Stimulated activated CD4-positive, alpha-beta T cell treated with anti-CD3 and anti-CD28 coated beads, Interleukin-4, amount 100 ng/mL, for 48 hours (primary cell): ENCODE data around the gene UGT1A8.

Experiments used
- DNase-seq, 2 donors: peaks; one replicate each; pipeline ENCODE4 v3.0.0-alpha.2; 2020; ENCODE audit warnings: low read depth in 2 of 2

The UGT1A8 gene

GRCh38 chr2:233799716-233800115 lies 182.3 kb downstream of the UGT1A8 start:
- DNase-seq: no peak

GRCh38 chr2:233800208-233800607 lies 182.8 kb downstream of the UGT1A8 start:
- DNase-seq: no peak

GRCh38 chr2:233801357-233802131 lies 184.1 kb downstream of the UGT1A8 start:
- no peak for DNase-seq

GRCh38 chr2:233802132-233802815 lies 184.8 kb downstream of the UGT1A8 start:
- DNase-seq: no peak

- DNase-seq: no peak
Measured at GRCh38 chr2:233803292-233803911, 186.0 kb downstream of the UGT1A8 start.

- no peak for DNase-seq
Measured at GRCh38 chr2:233803994-233804393, 186.6 kb downstream of the UGT1A8 start.

GRCh38 chr2:233807215-233807865 lies 189.9 kb downstream of the UGT1A8 start:
- DNase-seq: no peak

GRCh38 chr2:233807966-233808935 lies 190.8 kb downstream of the UGT1A8 start:
- DNase-seq: no peak

GRCh38 chr2:233810385-233810784 lies 193.0 kb downstream of the UGT1A8 start:
- DNase-seq: no peak

GRCh38 chr2:233811087-233811486 lies 193.7 kb downstream of the UGT1A8 start:
- no peak for DNase-seq

- DNase-seq: no peak
Measured at GRCh38 chr2:233811732-233812131, 194.3 kb downstream of the UGT1A8 start.

GRCh38 chr2:233813236-233814055 lies 196.0 kb downstream of the UGT1A8 start:
- DNase-seq: no peak

GRCh38 chr2:233814056-233814835 lies 196.8 kb downstream of the UGT1A8 start:
- no peak for DNase-seq

- DNase-seq: no peak
Measured at GRCh38 chr2:233815861-233816260, 198.4 kb downstream of the UGT1A8 start.

GRCh38 chr2:233816334-233816733 lies 198.9 kb downstream of the UGT1A8 start:
- DNase-seq: no peak

- no peak for DNase-seq
Measured at GRCh38 chr2:233816771-233817170, 199.3 kb downstream of the UGT1A8 start.

- DNase-seq: no peak
Measured at GRCh38 chr2:233817361-233817911, 200.0 kb downstream of the UGT1A8 start.

GRCh38 chr2:233817995-233818638 lies 200.7 kb downstream of the UGT1A8 start:
- no peak for DNase-seq
